Adrenal gland (tissue), 12 donors: ENCODE data around the gene KIR2DL3. TPM values are rescaled to one million over a fixed set of nuclear protein-coding genes. Genes with fewer than 3 reads are reported as not detected.
"Not testable (repeated sequence)": the region's sequence is repeated elsewhere in the genome, so short reads cannot be mapped to it uniquely, and the experiment has no call there.

ENCODE experiments used
- DNase-seq, 7 donors: peaks; one replicate each; pipeline ENCODE4 v3.0.0-alpha.2; 2019 to 2020
- H3K27ac ChIP-seq, 5 donors: fragments of 200-600 bp; sonication (generic) in 4 of 5; 1 replicate in 3 of 5; 2 replicates in 2 of 5; pipeline versions ENCODE4 v1.5.1 to v1.8.0; 2016 to 2020; ENCODE audit warnings: mild to moderate bottlenecking in 1 of 5
- H3K27me3 ChIP-seq: fragments of 200-600 bp; 2 replicates; pipeline ENCODE4 v1.8.0; 2021
- H3K36me3 ChIP-seq, 2 donors: fragments of 200-600 bp; replicated peaks in 1 of 2; 1 replicate in 1 of 2; 2 replicates in 1 of 2; pipeline versions ENCODE4 v1.5.1 to v1.8.0; 2018 to 2022
- H3K4me1 ChIP-seq, 2 donors: fragments of 200-600 bp; replicated peaks in 1 of 2; 1 replicate in 1 of 2; 2 replicates in 1 of 2; pipeline versions ENCODE4 v1.5.1 to v1.8.0; 2018 to 2021
- H3K4me3 ChIP-seq, 4 donors: fragments of 200-600 bp; sonication (generic) in 3 of 4; one replicate each; pipeline ENCODE4 v1.5.1; 2016 to 2018
- H3K9me3 ChIP-seq, 3 donors: fragments of 200-600 bp; sonication (generic) in 1 of 3; replicated peaks in 1 of 3; 1 replicate in 2 of 3; 2 replicates in 1 of 3; pipeline versions ENCODE4 v1.5.1 to v1.8.0; 2016 to 2021
- WGBS, 4 donors: extraction: QIAGEN DNeasy Blood & Tissue Kit in 2 of 4; methylation state at CpG; one replicate each; pipeline versions ENCODE4 v1.1.5 to v1.1.7; 2013 to 2017; 5-methylcytosine and 5-hydroxymethylcytosine counted together
- intact Hi-C, 2 donors: fragments of 100-400 bp; cut with DNase I; formaldehyde crosslinking; loops; one replicate each; pipeline versions ENCODE4 v1.14.1 to v1.15.0; 2022 to 2023
- polyA plus RNA-seq, 3 donors: library from polyadenylated mRNA; stranded (reverse); fragments of 200-250 nt in 2 of 3; fragments of 350-450 nt in 1 of 3; fragmentation: Illumina TruSeq in 1 of 3; extraction: RNeasy Lipid Tissue Mini Kit (QIAGEN cat#74804) in 1 of 3; gene quantifications; one replicate each; pipeline ENCODE4 v1.2.3, GENCODE V29; 2013 to 2014
- total RNA-seq, 9 donors: library from RNA; depleted of rRNA in 4 of 9; stranded (reverse); fragments of >200 nt in 4 of 9; fragments of 120-200 nt in 1 of 9; fragmentation: NEBNext Ultra II Directional in 1 of 9; extraction: Animal tissue kit (Norgen Biotek cat#: 25700) in 1 of 9; gene quantifications; one replicate each; pipeline versions ENCODE4 v1.1.0 to v1.2.4, GENCODE V29; 2013 to 2023
- donor health status: healthy with polysubstance abuse.
- donor health status: Bipolar disorder and iron deficiency.
- donor health status: DM: yes; HTN: yes; CAD: no.
- donor health status: DM: no; HTN: no; CAD: no.
- donor health status: DM: no; HTN: no; CAD: no.
- donor health status: DM: yes; HTN: yes; CAD: no.

KIR2DL3 gene
- total and polyA plus RNA-seq, 12 donors: 0.24 to 0.28 TPM; not detected in 10

- DNase-seq, H3K4me1 ChIP-seq, H3K4me3 ChIP-seq, intact Hi-C loops, H3K9me3 ChIP-seq, H3K27ac ChIP-seq, H3K36me3 ChIP-seq, H3K27me3 ChIP-seq: not testable (repeated sequence)
- 63 to 96% (median 78%) methylated on average over 2 to 11 of the region's 12 CpGs for WGBS, 4 donors
These were observed 18.1 kb downstream of the KIR2DL3 start for GRCh38 chr19:54756204-54757110.

GRCh38 chr19:54758577-54758976, 20.3 kb downstream of the KIR2DL3 start:
- H3K36me3 ChIP-seq, H3K4me1 ChIP-seq, intact Hi-C loops, H3K27ac ChIP-seq, H3K27me3 ChIP-seq, H3K9me3 ChIP-seq, DNase-seq, H3K4me3 ChIP-seq: not testable (repeated sequence)
- 40 to 69% (median 64%) methylated on average over 1 to 6 of the region's 6 CpGs for WGBS, 4 donors

GRCh38 chr19:54764219-54764618, 25.9 kb downstream of the KIR2DL3 start:
- H3K36me3 ChIP-seq, H3K27me3 ChIP-seq, DNase-seq, H3K4me3 ChIP-seq, H3K4me1 ChIP-seq, intact Hi-C loops, H3K27ac ChIP-seq, H3K9me3 ChIP-seq: not testable (repeated sequence)
- WGBS, 4 donors: 54 to 67% (median 56%) methylated on average over 1 to 8 of the region's 8 CpGs

- H3K36me3 ChIP-seq, H3K27ac ChIP-seq, H3K27me3 ChIP-seq, DNase-seq, H3K4me3 ChIP-seq, intact Hi-C loops, H3K9me3 ChIP-seq, H3K4me1 ChIP-seq: not testable (repeated sequence)
- WGBS, 4 donors: 58 to 82% (median 69%) methylated on average over 3 to 4 of the region's 4 CpGs
These were observed 28.2 kb downstream of the KIR2DL3 start for GRCh38 chr19:54766464-54766863.

GRCh38 chr19:54769646-54770045, 31.3 kb downstream of the KIR2DL3 start, which contains the start of gene KIR2DL1:
TSS of gene KIR2DL1 (plus strand) at chr19:54769793. CDS start at chr19:54769851, 58 bp downstream.
- not testable (repeated sequence) for DNase-seq, H3K36me3 ChIP-seq, H3K9me3 ChIP-seq, H3K27ac ChIP-seq, H3K4me1 ChIP-seq, H3K4me3 ChIP-seq, H3K27me3 ChIP-seq
- intact Hi-C loops: loop anchor here in 1 of 2 donors (5.0 kb wide), 1 partner anchor 78 kb away; no protein-coding TSS in a partner anchor
- WGBS, 4 donors: 90 to 96% (median 93%) methylated on average over 10 to 15 of the region's 15 CpGs

- not testable (repeated sequence) for DNase-seq, H3K9me3 ChIP-seq, H3K27me3 ChIP-seq, H3K4me1 ChIP-seq, H3K27ac ChIP-seq, H3K4me3 ChIP-seq, H3K36me3 ChIP-seq
- intact Hi-C loops: loop anchor here in 1 of 2 donors (5.0 kb wide), 1 partner anchor 77 kb away; no protein-coding TSS in a partner anchor
- 71 to 86% (median 77%) methylated on average over 3 to 4 of the region's 4 CpGs for WGBS, 4 donors
These were observed 32.2 kb downstream of the KIR2DL3 start for GRCh38 chr19:54770511-54770910.

GRCh38 chr19:54771018-54771960, 33.0 kb downstream of the KIR2DL3 start:
- not testable (repeated sequence) for H3K36me3 ChIP-seq, H3K27me3 ChIP-seq, DNase-seq, H3K27ac ChIP-seq, H3K4me3 ChIP-seq, H3K4me1 ChIP-seq, H3K9me3 ChIP-seq
- WGBS, 4 donors: 67 to 80% (median 74%) methylated on average over 7 to 14 of the region's 15 CpGs
- intact Hi-C loops: loop anchor here in 1 of 2 donors (5.0 kb wide), 1 partner anchor 76 kb away; no protein-coding TSS in a partner anchor

GRCh38 chr19:54772666-54773065, 34.4 kb downstream of the KIR2DL3 start:
- H3K9me3 ChIP-seq, H3K4me1 ChIP-seq, H3K4me3 ChIP-seq, H3K36me3 ChIP-seq, H3K27me3 ChIP-seq, H3K27ac ChIP-seq, DNase-seq: not testable (repeated sequence)
- intact Hi-C loops: loop anchor here in 1 of 2 donors (5.0 kb wide), 1 partner anchor 75 kb away; no protein-coding TSS in a partner anchor
- WGBS, 4 donors: 35 to 53% (median 40%) methylated on average over 2 of the region's 2 CpGs

GRCh38 chr19:54775095-54775815, 36.9 kb downstream of the KIR2DL3 start:
- intact Hi-C loops, DNase-seq, H3K27ac ChIP-seq, H3K4me3 ChIP-seq, H3K27me3 ChIP-seq, H3K9me3 ChIP-seq, H3K4me1 ChIP-seq, H3K36me3 ChIP-seq: not testable (repeated sequence)
- 53 to 68% (median 66%) methylated on average over 12 of the region's 12 CpGs for WGBS, 4 donors

GRCh38 chr19:54775830-54776229, 37.5 kb downstream of the KIR2DL3 start:
- 65 to 87% (median 74%) methylated on average over 8 of the region's 8 CpGs for WGBS, 4 donors

More at GRCh38 chr19:54775830-54776229, 37.5 kb downstream of the KIR2DL3 start:
- intact Hi-C loops, DNase-seq, H3K4me1 ChIP-seq, H3K36me3 ChIP-seq, H3K4me3 ChIP-seq, H3K27me3 ChIP-seq, H3K27ac ChIP-seq, H3K9me3 ChIP-seq: not testable (repeated sequence)
